Erythroblast (primary cell): Measurements from ENCODE around the gene NENF.

ENCODE experiments used
- GATA1 ChIP-seq: IDR thresholded peaks from 2 replicates; pipeline ENCODE4 v1.6.1; 2011; ENCODE audit warnings: low read depth, mild to moderate bottlenecking, control low read depth, low read length, moderate library complexity
- POLR2A ChIP-seq: IDR thresholded peaks from 2 replicates; pipeline ENCODE4 v1.6.1; 2011; ENCODE audit warnings: mild to moderate bottlenecking, low read length

GRCh38 chr1:212433577-212434462 lies 1.1 kb downstream of the NENF start:
- TF ChIP-seq POLR2A = no peak
- no peak for TF ChIP-seq GATA1
